AG10803 (cell line): ENCODE measurements around the gene DDIT4.

Experiments
- DNase-seq: peaks from one replicate; pipeline ENCODE4 v3.0.0; 2010; ENCODE audit warnings: low read depth
- H3K4me3 ChIP-seq: 2 replicates; pipeline ENCODE4 v1.5.1; 2011; ENCODE audit warnings: mild to moderate bottlenecking, low read length, control low read depth
- CTCF ChIP-seq: conservative IDR thresholded peaks from 2 replicates; pipeline ENCODE4 v1.5.1; 2011; ENCODE audit warnings: mild to moderate bottlenecking, low read length, control low read depth, inconsistent platforms

Gene DDIT4

GRCh38 chr10:72312865-72313391 is 39.2 kb downstream of the DDIT4 start:
- TF ChIP-seq CTCF: no peak

GRCh38 chr10:72314263-72314662 is 40.5 kb downstream of the DDIT4 start:
- no peak for TF ChIP-seq CTCF
- DNase-seq: no peak
- H3K4me3 ChIP-seq: no peak overlapping the region

More at GRCh38 chr10:72312865-72313391, 39.2 kb downstream of the DDIT4 start:
- no peak overlapping the region for H3K4me3 ChIP-seq
- DNase-seq: no peak

GRCh38 chr10:72315054-72315453 is 41.3 kb downstream of the DDIT4 start:
- H3K4me3 ChIP-seq: no peak overlapping the region
- TF ChIP-seq CTCF: no peak
- DNase-seq: no peak

GRCh38 chr10:72315611-72316385 is 42.1 kb downstream of the DDIT4 start:
- H3K4me3 ChIP-seq: no peak overlapping the region
- peak; percentile 96 for DNase-seq
- no peak for TF ChIP-seq CTCF

GRCh38 chr10:72316386-72316700 is 42.6 kb downstream of the DDIT4 start:
- DNase-seq: no peak
- TF ChIP-seq CTCF: no peak
- no peak overlapping the region for H3K4me3 ChIP-seq

- TF ChIP-seq CTCF: no peak
- no peak for DNase-seq
- no peak overlapping the region for H3K4me3 ChIP-seq
These were observed 43.2 kb downstream of the DDIT4 start for GRCh38 chr10:72316748-72317435.
